ENCODE data around the gene FXR1. TPM values are rescaled to one million over a fixed set of nuclear protein-coding genes. Genes with fewer than 3 reads are reported as not detected.

The FXR1 gene
- total RNA-seq, result 228 and 236 TPM in 2 replicates

GRCh38 chr3:180912304-180913296 lies at the start of gene FXR1:
TSS of gene FXR1 (plus strand) at chr3:180912670. CDS start at chr3:180912686, 16 bp downstream.

GRCh38 chr3:180989291-180990163 lies 77.1 kb downstream of the FXR1 start, which contains the start of gene DNAJC19:
TSS of gene DNAJC19 (minus strand) at chr3:180989736. CDS start at chr3:180989602, 134 bp downstream.

Other genes with a start within 250 kb of the FXR1 start
- 0.12 TPM in 1 of 2 replicates, not detected in the other for gene CCDC39, start 233.2 kb upstream of the FXR1 start, total RNA-seq
- gene DNAJC19, start 77.1 kb downstream of the FXR1 start, total RNA-seq, result 30.4 and 31.0 TPM in 2 replicates

Data from uterine smooth muscle cell (primary cell).